SU-DHL-6 (cell line): Measurements from ENCODE around the gene ASIC3.

Experiments used
- H2AFZ ChIP-seq: fragments of 200-600 bp; sonication (generic); 2 replicates; pipeline ENCODE4 v1.6.1; 2014; ENCODE audit warnings: low read depth, mild to moderate bottlenecking, moderate library complexity, mixed read lengths, antibody characterized with exemption, low read length; ENCODE audit not compliant: severe bottlenecking
- H3F3A ChIP-seq: fragments of 200-600 bp; shearing (Covaris generic); 2 replicates; pipeline ENCODE4 v1.6.0; 2016; ENCODE audit warnings: antibody characterized with exemption, mild to moderate bottlenecking; ENCODE audit not compliant: insufficient read depth
- H3K27ac ChIP-seq: fragments of 200-600 bp; sonication (generic); 2 replicates; pipeline ENCODE4 v1.5.1; 2016; ENCODE audit warnings: low read depth, mild to moderate bottlenecking, low read length, moderate library complexity, mixed read lengths
- H3K27me3 ChIP-seq: fragments of 200-600 bp; sonication (generic), shearing (Covaris generic); 2 replicates; pipeline ENCODE4 v1.6.0; 2014; ENCODE audit warnings: mild to moderate bottlenecking, low read length
- H3K36me3 ChIP-seq: fragments of 200-600 bp; sonication (generic); 2 replicates; pipeline ENCODE4 v1.6.1; 2014; ENCODE audit warnings: mild to moderate bottlenecking, low read length, mixed read lengths
- H3K4me2 ChIP-seq: fragments of 300-600, 200-600 bp; shearing (Covaris generic), sonication (generic); 2 replicates; pipeline ENCODE4 v1.6.0; 2014; ENCODE audit warnings: low read length, low read depth, mild to moderate bottlenecking; ENCODE audit not compliant: poor library complexity, severe bottlenecking
- H3K4me3 ChIP-seq: fragments of 200-600 bp; sonication (generic); 2 replicates; pipeline ENCODE4 v1.5.1; 2014; ENCODE audit warnings: antibody characterized with exemption, low read length, mild to moderate bottlenecking, mixed read lengths; ENCODE audit not compliant: insufficient read depth, poor library complexity, severe bottlenecking
- H3K79me2 ChIP-seq: fragments of 200-600 bp; sonication (generic); 2 replicates; pipeline ENCODE4 v1.6.1; 2014; ENCODE audit warnings: mild to moderate bottlenecking, low read length, moderate library complexity; ENCODE audit not compliant: insufficient read depth
- H3K9ac ChIP-seq: fragments of 200-600 bp; sonication (generic); 2 replicates; pipeline ENCODE4 v1.7.0; 2014; ENCODE audit warnings: mild to moderate bottlenecking, low read length
- H3K9me2 ChIP-seq: fragments of 200-600 bp; sonication (generic); replicated peaks from 2 replicates; pipeline ENCODE4 v1.6.1; 2014; ENCODE audit warnings: low read length; ENCODE audit not compliant: insufficient read depth
- H3K9me3 ChIP-seq: fragments of 200-600 bp; sonication (generic); 2 replicates; pipeline ENCODE4 v1.6.1; 2014; ENCODE audit warnings: low read length, mixed read lengths; ENCODE audit not compliant: insufficient read depth
- H4K20me1 ChIP-seq: fragments of 200-600 bp; sonication (generic); 2 replicates; pipeline ENCODE4 v1.6.1; 2014; ENCODE audit warnings: low read depth, mild to moderate bottlenecking, antibody characterized with exemption, low read length, moderate library complexity, mixed read lengths
- CTCF ChIP-seq: fragments of 200-600 bp; sonication (generic); IDR thresholded peaks from one replicate; pipeline ENCODE4 v1.5.1; 2017; ENCODE audit warnings: antibody characterized with exemption, mild to moderate bottlenecking, low read length, moderate library complexity; ENCODE audit not compliant: insufficient read depth, poor library complexity, severe bottlenecking
- EZH2phosphoT487 ChIP-seq: fragments of 200-600 bp; sonication (generic), shearing (Covaris generic); conservative IDR thresholded peaks from 2 replicates; pipeline ENCODE4 v1.6.1; 2018; ENCODE audit warnings: mild to moderate bottlenecking, antibody characterized with exemption, low read length, moderate library complexity, mixed read lengths

The ASIC3 gene

GRCh38 chr7:151008143-151008510, 40.2 kb upstream of the ASIC3 start:
- Histone ChIP-seq H3K4me3 (no peak overlapping the region), H3K79me2 (no peaks in the 10 kb centered on the region), H3K36me3 (no peaks in the 10 kb centered on the region), H3K9me2 (no peaks in the 10 kb centered on the region), H3F3A (no peaks in the 10 kb centered on the region), H3K9ac (0 out of 2 replicates have a peak overlapping the region, but pooled peaks have one; percentile 19), H4K20me1 (no peaks in the 10 kb centered on the region), H3K4me2 (peak overlapping the region; percentile 38), H3K27me3 (no peaks in the 10 kb centered on the region), H2AFZ (no peak overlapping the region), H3K9me3 (no peaks in the 10 kb centered on the region), H3K27ac (no peak overlapping the region)
- TF ChIP-seq CTCF (no peak), EZH2phosphoT487 (no peak)

- no peaks in the 10 kb centered on the region for H3K9me3 ChIP-seq
- no peaks in the 10 kb centered on the region for H3K79me2 ChIP-seq
- H3K9ac ChIP-seq, result 0 out of 2 replicates have a peak overlapping the region, but pooled peaks have one; percentile 19
- H4K20me1 ChIP-seq, result no peaks in the 10 kb centered on the region
- H3K4me3 ChIP-seq, result no peak overlapping the region
- no peaks in the 10 kb centered on the region for H3K9me2 ChIP-seq
- no peaks in the 10 kb centered on the region for H3K27me3 ChIP-seq
- no peaks in the 10 kb centered on the region for H3F3A ChIP-seq
- TF ChIP-seq EZH2phosphoT487 (no peak), CTCF (peak; percentile 97)
- H2AFZ ChIP-seq, result peak overlapping the region; percentile 34
- H3K4me2 ChIP-seq, result peak overlapping the region; percentile 38
- H3K36me3 ChIP-seq, result no peaks in the 10 kb centered on the region
- no peak overlapping the region for H3K27ac ChIP-seq
These were observed 39.6 kb upstream of the ASIC3 start for GRCh38 chr7:151008511-151009323.

GRCh38 chr7:151009327-151010036, 38.8 kb upstream of the ASIC3 start:
- no peak overlapping the region for H3K27ac ChIP-seq
- H3K4me3 ChIP-seq, result no peak overlapping the region
- no peaks in the 10 kb centered on the region for H3K79me2 ChIP-seq
- no peaks in the 10 kb centered on the region for H3K27me3 ChIP-seq
- H3K9ac ChIP-seq, result no peak overlapping the region
- H3K9me2 ChIP-seq, result no peaks in the 10 kb centered on the region
- no peaks in the 10 kb centered on the region for H3K36me3 ChIP-seq
- TF ChIP-seq EZH2phosphoT487 (no peak), CTCF (no peak)
- H2AFZ ChIP-seq, result no peak overlapping the region
- H3K4me2 ChIP-seq, result no peak overlapping the region
- no peaks in the 10 kb centered on the region for H3F3A ChIP-seq
- H4K20me1 ChIP-seq, result no peaks in the 10 kb centered on the region
- H3K9me3 ChIP-seq, result no peaks in the 10 kb centered on the region
